ENCODE data around the gene SDK1.
A peak's percentile ranks its signal among the peaks of the same experiment; 100 is the strongest.

SDK1 gene

GRCh38 chr7:3336042-3336665 lies 35.1 kb downstream of the SDK1 start:
- DNase-seq (ENCODE audit: low read depth, low spot score), result no peak

GRCh38 chr7:3338161-3338560 lies 37.1 kb downstream of the SDK1 start:
- peak; percentile 50 for DNase-seq (ENCODE audit: low read depth, low spot score)

DNA sequence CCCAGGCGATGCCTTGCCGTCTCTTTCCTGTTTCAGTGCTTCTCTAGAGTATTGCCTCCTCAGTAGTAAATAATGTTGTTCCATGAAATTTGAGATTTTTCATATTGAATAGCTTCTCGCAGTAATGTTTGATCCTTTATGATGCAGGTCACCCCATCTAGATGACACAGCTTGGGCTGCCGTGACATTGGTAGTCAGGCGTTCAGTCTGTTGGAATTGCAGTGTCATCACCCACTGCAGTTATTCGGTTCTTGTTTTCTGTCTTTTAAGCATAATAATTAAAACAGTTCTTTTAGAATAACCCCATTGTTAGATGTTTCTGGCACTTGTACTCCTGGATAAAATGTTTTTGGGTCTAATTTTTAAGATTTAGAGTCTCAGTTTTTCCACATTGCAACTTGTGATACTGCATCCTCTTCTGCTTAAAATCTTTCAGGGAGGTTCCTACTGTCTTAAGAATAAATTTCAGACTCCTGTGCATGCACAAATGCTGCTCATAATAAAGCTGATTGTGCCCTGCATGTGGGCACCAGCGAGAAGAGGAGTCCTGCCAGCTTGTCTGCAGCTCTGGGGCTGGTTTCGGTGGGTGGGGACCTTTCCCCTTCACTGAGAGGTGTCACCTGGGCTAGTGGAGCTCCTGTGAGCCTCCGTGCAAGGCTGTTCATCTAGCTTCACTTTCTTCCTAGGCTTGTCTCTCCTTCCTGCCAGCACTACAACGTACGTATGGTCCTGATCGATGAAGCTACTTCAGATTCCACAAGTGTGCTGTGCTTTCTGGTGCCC lies 44.8 kb downstream of the SDK1 start:
- DNase-seq (ENCODE audit: low read depth, low spot score), result no peak

- peak; percentile 44 for DNase-seq (ENCODE audit: low read depth, low spot score)
Measured at GRCh38 chr7:3349126-3349525, 48.1 kb downstream of the SDK1 start.

DNA sequence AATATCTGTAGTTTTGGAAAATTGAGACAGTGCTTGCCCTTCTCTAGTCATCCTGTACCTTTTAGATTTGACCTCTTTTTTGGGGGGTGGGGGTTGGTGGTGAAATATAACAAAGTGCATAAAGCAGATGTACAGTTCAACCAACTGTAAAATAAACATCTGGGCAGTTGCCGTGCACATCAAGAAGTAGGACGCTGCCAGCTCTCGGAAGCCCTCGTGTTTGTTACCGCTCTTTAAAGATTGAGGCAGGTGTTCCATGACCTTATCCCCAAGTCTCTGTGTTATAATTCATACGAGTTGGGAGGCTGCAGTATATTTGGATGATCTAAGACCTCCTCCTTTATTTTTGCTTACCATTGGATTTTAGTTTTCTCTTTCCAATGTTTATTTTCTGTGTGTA lies 55.1 kb downstream of the SDK1 start:
- DNase-seq (ENCODE audit: low read depth, low spot score), result no peak

GRCh38 chr7:3358991-3359390 lies 57.9 kb downstream of the SDK1 start:
- no peak for DNase-seq (ENCODE audit: low read depth, low spot score)

GRCh38 chr7:3367261-3367660 lies 66.2 kb downstream of the SDK1 start:
- peak; percentile 76 for DNase-seq (ENCODE audit: low read depth, low spot score)

DNA sequence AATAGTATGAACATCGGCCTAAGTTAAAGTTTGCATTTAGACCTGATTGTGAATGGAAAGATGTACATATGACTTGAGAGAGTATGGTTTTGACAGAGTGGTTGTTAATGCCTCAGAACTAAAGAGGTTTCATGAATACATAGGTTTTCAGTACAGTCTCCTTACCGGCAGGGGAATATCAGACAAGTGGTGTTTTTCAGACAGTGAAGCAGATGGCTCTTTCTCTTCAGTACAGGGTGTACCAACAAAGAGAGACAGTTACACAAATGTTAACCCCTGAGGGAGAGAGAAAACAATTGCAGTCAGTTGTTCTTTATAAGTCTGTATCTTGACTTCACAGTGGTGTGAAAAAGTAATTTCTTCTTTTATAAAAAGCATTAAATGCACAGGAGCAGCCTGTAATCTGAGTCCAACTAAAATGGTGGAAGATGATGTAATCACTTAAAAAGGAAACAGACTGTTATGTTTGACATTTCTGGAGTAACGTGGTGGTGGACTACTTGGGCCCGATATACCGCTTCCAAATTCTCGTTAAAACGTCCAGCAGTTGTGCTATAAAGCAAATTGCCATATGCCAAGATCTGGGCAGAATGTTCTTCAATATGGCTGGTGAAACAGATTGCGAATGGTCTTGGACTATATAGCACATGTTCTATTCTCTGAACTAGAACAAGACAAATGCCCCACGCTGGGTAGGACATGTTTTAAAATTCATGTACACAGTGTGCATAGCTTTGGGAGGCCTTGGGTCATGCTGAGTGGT lies 69.2 kb downstream of the SDK1 start:
- DNase-seq (ENCODE audit: low read depth, low spot score), result no peak

DNA sequence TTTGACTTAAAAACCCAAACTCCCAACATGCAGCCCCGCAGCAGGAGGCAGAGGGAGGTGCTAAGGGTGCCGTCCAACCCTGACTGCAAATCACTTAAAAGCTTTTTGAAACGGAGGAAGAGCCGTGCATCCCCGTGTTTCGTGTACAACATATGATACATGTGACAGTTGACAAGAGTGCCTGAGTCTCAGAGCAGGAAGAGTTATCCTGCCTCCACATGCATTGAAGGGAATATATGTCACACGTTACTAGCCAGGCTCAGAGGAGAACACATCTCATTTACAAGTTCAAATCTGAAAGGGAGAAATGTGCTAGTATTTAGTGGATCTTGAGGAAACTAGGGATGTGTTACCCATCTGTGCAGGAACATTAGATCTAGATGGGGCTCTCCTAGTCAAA lies 69.9 kb downstream of the SDK1 start:
- no peak for DNase-seq (ENCODE audit: low read depth, low spot score)

- peak; percentile 40 for DNase-seq (ENCODE audit: low read depth, low spot score)
Measured at GRCh38 chr7:3371601-3372000, 70.5 kb downstream of the SDK1 start.

- DNase-seq (ENCODE audit: low read depth, low spot score), result no peak
Measured at GRCh38 chr7:3374239-3374638, 73.2 kb downstream of the SDK1 start.

DNA sequence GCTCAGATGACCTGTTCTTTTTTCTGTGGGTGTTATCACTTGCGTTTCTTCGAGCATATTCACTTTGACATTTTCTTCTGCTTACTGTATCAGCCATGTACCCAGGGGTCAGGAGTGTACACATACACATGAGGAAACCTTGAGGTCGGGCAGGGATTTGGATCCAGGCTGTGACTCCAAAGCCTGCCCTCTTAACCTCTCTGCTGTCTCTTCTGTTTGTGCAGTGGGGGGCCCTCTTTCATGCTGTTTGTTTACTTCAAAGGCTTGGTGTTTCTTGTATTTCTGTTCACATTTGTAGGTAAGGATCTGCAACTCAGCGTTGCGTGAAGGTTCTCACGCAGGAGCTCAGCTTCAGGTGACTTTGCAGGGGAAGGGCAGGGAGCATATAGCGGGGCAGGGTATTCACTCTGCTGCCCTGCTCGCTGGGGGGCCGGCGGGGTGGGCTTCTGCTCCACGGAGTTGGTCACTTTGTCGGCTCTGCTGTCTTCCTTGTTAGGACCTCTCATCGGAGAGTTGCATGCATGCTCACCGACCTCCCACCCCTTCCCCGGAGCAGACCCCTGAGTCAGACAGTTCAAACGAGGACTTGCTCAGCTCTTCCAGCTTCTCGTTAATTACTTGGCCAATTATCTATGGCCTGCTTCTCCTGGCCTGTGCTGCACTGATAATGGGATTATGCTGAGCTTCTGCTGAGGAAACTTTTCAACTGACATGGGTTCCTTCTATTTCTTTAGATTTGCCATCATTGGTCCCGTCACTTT lies 77.5 kb downstream of the SDK1 start:
- no peak for DNase-seq (ENCODE audit: low read depth, low spot score)

DNA sequence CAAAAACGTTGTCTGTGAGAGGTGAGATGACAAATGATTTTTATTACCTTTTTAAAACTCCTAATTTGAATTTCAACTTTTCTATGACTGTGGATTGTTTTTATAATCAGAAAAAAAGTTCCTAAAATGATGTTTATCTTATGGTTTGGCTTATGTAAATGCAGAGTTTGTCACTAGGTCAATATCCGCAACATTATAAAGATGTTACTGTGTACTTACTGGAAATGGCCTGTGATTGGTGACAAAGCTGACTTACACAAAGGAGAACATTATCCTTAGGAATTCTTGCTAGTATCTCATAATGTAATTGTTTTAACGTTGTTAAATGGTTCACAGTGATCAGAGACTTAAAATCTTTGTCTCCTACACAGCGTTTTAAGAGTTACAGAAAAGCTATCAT lies 79.0 kb downstream of the SDK1 start:
- DNase-seq (ENCODE audit: low read depth, low spot score), result no peak

GRCh38 chr7:3380886-3381685 lies 80.0 kb downstream of the SDK1 start:
- DNase-seq (ENCODE audit: low read depth, low spot score), result no peak

GRCh38 chr7:3386423-3387190 lies 85.6 kb downstream of the SDK1 start:
- DNase-seq (ENCODE audit: low read depth, low spot score), result no peak

DNA sequence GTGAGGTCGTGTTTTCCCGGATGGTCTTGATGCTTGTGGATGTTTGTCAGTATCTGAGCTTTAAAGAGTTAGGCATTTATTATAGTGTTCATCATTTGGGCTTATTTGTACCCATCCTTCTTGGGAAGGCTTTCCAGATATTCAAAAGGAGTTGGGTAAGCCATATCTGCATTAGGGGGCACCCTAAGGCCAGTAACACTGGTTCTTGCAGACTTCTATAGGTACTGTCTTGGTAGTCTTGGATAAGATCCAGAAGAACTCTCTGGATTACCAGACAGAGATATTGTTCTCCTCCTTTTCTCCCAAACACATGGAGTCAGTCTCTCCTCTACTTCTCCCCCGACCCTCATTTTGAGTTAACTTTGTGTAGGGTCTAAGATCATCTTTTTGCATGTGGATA lies 92.8 kb downstream of the SDK1 start:
- DNase-seq (ENCODE audit: low read depth, low spot score), result no peak

DNA sequence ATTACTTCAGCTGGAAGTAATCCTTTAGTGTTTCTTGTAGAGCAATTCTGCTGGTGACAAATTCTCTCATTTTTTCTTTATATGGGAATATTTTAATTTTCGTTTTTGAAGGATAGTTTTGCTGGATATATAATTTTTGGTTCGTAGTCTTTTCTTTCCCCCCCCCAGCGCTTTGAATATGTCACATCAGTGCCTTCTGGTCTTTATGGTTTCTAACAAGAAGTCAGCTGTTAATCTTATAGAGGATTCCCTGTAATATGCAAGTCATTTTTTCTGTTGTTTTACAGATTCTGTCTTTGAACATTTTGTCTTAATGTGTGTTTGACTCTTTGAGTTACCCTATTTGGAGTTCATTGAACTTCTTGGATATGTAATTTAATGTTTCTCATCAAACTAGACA lies 96.3 kb downstream of the SDK1 start:
- DNase-seq (ENCODE audit: low read depth, low spot score), result no peak

DNA sequence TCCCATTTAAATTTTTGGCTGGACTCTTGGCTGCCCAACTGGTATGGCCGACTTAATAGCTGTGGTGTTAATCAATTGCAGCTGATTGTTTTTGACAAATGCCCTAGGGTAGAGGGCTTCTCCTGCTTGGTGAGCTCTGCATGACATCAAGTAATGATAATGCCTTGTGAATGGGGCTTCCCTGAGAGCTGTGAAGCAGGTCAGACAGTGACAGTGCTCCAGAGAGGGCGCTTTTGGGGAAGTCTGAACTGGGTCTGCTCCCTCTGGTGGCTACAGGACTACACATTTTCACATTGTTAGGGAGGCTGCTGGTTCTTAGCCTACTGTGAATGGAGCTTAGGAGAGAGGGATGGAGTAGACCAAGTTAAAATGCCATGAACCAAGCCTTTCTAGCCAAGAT lies 98.8 kb downstream of the SDK1 start:
- no peak for DNase-seq (ENCODE audit: low read depth, low spot score)

DNA sequence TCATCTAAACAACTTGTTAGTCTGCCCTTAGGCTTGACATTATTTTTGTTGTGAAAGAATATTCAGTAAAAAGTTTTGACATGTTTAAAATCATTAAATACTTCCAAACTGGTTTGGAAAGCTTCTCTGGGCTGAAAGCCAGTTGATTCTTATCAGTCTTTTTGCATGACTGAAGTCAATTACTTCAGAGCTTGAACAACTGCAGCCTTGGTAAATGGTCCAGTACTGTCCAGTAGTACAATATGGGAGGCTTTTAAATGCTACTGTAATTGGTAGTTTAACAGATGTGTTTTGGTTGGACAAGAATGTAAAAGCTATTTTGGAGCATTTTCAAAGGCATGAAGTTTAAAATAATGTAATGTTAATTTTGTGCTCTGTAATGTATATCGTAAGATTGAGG lies 103.4 kb downstream of the SDK1 start:
- DNase-seq (ENCODE audit: low read depth, low spot score), result peak; percentile 81

GRCh38 chr7:3408814-3409595 lies 108.0 kb downstream of the SDK1 start:
- DNase-seq (ENCODE audit: low read depth, low spot score), result peak; percentile 46

All from astrocyte of the hippocampus (primary cell).